HG02885 (cell line): ENCODE measurements around the gene FSTL4.

ENCODE experiments used
- ATAC-seq: cut with Tn5 transposase; IDR thresholded peaks from one replicate; pipeline ENCODE4 v1.9.1; 2021; ENCODE audit warnings: mild to moderate bottlenecking; ENCODE audit not compliant: unreplicated experiment, poor library complexity

Gene FSTL4

DNA sequence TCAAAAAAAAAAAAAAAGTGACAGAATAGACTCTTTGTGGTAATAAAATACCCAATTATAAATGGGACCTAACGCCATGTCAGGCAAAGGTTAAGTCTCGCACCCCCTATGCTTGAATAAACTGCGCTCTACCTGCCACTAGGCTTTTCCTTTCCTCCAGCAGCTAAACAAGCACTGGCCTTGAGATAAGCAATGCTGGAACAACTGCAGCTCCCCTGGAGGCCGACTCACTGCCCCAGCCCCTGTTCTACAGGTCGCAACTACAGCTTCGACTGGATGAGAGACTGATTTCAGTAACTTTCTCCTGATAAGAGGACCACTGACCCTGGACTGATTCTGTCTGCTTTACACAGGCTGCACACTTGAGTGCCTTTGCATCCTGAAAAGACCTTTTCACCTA lies 350.3 kb downstream of the FSTL4 start:
- no peak for ATAC-seq

DNA sequence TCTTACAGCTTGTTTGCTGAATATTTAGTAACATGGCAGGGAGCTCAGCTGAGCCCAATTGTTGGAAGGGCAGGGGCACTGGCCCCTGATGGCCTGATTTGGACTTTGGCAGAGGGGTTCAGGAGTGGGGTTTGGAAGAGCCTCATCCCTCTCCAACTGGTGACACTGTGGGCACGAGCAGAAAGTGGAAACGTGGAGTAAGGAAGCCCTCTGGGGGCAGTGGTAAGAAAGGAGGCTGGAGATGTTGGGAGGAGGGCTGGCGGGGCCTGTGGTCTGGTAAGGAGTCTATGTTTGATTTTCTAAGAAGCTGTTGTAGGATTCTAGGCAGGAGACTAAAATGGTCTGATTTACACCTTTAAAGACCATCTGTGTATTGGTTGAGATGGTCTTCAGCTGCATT lies 351.6 kb downstream of the FSTL4 start:
- no peak for ATAC-seq

DNA sequence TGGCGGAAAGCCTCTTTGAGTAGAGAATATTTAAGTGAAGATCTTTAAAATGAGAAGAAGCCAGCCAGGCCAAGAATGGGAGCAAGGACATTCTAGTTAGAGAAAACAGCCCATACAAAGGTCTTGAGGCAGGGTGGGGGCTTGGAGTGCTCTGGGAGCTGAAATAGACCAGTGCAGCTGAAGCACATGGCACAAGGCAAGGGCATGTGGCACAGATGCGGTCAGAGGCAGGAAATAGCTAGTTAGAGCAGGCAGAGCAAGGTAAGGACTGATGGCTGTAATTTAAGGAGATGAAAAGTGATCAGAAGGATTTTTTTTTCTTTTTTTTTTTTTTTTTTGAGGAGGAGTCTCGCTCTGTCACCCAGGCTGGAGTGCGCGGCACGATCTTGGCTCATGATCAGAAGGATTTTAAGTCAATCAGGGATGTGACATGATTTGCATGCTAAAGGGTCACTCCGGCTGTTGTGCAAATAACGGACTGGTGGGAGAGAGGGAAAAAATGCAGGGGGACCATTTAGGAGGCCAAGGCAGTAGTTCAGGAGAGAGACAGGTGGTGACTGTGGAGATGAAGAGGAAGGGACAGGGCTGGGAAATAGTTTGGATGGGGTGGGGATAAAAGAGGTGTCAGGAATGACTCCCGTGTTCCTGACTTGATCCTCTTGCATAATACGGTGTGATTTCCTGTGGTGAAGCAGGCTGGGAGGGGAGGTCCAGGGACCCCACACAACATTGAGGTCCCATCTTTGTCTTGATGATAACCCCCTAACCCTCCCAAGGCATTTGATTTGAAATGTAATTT lies 352.9 kb downstream of the FSTL4 start:
- ATAC-seq = no peak

- no peak for ATAC-seq
These were observed 354.4 kb downstream of the FSTL4 start for GRCh38 chr5:133257977-133258376.

DNA sequence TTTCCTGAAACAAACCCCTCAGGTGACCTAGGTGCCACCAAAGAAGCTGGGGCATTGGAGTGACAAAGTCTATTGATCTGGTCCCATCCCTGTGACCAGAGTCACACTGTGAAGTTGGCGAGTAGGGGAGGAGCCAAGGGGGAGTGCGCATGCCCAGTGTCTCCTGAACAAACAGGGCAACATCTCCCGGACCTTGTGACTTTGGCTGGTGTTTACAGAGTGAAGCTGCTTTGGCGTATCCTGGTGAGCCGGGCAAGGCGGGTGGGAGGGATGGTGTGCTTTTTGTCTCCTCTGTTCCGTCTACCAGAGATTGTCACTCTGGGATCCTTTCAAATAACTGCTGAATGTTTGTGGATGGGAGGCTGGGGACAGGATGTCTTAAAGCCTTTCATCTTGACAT lies 356.1 kb downstream of the FSTL4 start:
- ATAC-seq = no peak

GRCh38 chr5:133254803-133255202 lies 357.5 kb downstream of the FSTL4 start:
- ATAC-seq = no peak

DNA sequence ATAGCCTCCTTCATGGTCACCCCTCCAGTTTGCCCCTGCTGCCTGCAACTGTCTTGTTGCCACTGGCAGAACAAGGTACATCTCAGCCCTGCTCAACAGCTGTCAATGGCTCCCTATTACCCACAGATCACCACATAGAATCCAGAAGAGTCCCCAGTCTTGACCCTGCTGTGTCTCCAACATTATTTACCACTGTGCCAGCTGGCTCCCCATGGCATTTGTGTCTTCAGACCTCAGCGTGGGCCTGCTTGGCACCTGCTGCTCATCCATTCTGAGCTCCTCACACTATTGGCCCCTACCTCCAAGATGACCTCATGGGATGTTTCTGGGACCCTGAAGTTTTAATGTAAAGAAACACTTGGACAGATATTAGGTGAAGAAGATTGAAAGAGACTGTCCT lies 358.7 kb downstream of the FSTL4 start:
- no peak for ATAC-seq

- no peak for ATAC-seq
These were observed 359.3 kb downstream of the FSTL4 start for GRCh38 chr5:133253070-133253469.

- ATAC-seq = no peak
These were observed 360.2 kb downstream of the FSTL4 start for GRCh38 chr5:133252133-133252480.

DNA sequence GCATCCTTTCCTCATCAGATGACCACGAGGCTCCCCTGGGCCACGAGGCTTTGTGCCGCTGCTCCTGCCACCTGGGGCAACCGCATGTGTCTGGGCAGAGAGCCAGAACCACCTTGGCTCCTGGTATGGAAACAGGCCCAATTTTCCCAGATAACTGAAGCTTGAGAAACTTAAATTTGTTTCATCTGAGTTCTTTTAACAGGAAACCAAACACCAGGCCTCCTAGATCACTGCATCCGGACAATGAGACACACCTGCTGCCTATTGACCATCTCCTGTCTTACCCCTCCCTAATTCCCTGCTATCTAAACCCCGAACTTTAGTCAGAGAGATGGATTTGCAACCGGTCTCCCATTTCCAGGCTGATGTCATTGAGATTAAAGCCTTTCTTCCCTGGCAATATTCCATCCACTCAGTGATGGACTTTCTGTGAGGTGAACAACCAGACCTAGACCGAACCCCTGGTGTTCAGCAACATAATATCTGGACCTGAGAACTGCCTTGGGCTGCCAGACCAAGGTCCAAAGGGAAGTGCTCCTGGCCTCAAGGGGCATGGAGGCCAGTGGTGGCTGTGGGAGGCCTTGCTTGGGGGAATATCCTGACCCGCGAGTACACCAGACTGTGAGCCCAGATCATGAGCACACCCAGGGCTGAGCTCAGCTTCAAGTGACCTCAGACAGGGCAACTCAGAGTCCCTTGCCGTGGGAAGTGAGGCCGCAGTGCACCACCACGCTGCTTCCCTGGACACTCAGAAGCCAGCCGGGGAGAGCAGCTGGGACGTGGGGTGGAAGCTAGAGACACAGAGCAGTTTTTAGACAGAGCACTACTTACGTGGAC lies 360.8 kb downstream of the FSTL4 start:
- no peak for ATAC-seq

GRCh38 chr5:133250527-133250926 lies 361.8 kb downstream of the FSTL4 start:
- no peak for ATAC-seq

- ATAC-seq = no peak
These were observed 362.7 kb downstream of the FSTL4 start for GRCh38 chr5:133249593-133249992.

DNA sequence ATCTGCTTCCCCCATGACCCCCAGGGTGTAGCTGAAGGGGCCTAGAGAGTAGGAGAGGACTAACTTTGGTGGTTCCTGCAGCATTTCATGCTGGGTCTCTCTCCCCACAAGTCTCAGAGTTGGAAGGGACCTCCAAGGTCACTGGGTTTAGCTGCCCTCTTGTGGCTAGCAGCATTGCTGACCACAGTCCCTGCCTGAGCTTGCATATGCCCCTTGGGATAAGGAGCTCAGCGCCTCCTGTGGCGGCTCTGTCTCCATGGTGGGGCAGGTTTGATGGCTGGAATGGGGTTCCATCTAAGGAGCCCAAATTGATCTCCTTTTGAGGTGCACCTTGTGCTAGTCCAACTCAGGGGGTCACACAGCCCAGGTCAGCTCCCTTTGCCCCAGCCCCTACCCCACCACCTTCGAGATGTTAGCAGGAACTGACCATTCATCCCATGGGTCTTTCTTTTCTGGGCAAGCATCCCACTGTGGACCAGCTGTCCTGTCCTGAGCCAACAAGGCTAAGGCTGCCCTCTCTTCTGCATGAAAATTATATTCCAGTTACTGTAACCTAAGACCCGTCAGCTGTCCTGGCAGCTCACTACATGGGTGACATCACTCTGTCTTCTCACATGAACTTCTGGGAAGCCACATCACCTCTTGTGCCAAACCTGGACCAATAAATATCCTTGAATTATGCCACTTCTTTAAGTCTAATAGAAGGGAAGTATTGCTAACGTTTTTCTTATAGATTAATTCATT lies 364.3 kb downstream of the FSTL4 start:
- no peak for ATAC-seq

- no peak for ATAC-seq
These were observed 365.1 kb downstream of the FSTL4 start for GRCh38 chr5:133247151-133247709.

GRCh38 chr5:133246376-133247150 lies 365.8 kb downstream of the FSTL4 start:
- no peak for ATAC-seq

- ATAC-seq = no peak
These were observed 366.3 kb downstream of the FSTL4 start for GRCh38 chr5:133246053-133246370.

DNA sequence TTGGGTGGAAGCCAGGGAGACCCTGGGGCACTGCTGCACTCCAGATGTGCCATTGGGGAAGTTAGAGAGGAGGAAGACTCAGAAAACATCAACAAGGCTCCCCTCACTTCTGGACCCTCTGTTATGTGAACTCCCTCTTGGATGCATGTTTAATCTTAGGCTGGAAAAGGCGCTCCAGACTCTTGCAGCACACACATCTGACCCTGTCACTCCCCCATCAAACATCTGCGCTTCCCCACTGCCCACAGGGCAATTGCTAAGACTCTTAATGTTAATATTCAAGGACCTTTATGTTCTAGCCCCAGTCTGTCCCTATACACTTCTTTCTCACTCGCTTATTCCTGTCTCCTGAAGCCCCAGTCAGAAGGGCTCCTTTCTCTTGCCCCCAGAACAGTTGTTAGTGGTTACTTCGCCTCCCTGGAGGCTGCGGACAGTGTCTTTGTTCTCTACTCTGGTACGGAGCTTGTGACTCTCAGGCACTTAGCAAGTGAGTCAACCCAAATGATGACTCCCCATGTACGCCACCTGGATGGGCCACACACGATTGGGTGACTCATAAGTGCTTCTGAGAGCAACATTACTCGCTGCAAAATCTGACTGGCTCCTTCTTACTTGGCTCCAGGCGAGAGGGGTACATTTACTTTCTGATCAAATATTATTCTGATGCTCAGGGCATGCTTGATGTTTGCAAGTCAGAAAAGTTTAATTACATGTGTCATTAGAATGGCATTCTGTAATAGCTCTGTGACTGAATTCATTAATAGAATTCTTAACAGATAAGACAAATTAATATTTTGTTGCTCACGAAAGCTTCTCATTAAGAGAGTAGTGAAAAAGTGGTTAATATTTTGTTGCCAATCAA lies 366.9 kb downstream of the FSTL4 start:
- no peak for ATAC-seq

DNA sequence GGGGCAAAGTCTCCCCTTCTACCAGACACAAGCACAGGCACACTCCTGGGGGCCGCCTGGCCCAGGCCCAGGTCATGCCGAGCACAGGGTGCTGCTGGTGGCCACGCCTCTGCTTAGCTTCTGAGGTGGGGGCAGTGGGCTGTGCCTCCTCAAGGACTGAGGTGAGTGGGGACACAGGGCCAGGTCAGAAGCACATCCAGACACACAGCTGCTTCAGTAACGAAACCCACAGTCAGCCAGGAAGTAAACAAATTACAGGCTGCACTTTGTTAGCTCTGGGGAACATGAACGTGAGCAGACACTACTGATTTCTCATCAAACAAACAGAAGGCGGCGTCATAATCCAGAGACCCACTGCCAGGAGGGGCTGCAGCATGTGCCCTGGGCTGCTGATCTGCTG lies 368.1 kb downstream of the FSTL4 start:
- peak; percentile 43 for ATAC-seq

DNA sequence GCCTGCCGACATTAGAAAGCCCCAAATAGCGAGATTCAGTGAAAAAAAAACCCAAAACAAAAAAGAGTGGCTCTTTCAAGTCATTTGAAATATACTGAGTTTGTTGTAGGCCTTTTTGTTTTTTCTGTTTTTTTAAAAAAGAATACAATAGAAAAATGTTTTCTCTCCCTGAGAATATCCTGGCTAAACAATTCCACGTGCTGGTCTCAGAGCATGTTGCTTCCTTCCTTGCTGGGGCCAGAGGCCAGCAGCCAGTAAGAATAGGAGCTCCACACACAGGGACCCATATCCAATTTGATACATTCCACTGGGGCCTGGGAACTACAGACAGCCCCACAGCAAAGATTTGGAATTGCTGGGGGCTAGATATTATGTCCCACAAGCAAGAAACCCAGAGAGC lies 369.1 kb downstream of the FSTL4 start:
- no peak for ATAC-seq
